ENCODE results near the gene ATXN1.

The ATXN1 gene

DNA sequence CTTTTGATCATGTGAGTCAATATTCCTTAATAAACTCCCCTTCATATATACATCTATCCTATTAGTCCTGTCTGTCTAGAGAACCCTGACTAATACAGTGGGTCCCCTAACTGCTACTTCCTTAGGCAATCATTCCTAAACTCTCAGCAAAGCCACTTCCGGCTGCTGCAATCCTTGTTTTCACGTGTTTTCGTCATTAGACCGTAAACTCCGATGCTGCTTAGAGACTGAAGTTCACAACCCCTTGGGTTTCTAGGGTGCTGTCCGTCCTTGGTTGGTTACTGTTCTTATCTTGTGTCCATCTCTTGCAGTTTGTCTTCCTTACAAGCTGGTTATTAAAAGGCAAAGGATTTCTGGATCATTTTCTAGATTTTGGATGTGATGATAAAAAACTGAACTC is 416.5 kb downstream of the ATXN1 start:
- no peak overlapping the region for H3K27ac ChIP-seq (ENCODE audit: low read length)
- H3K4me3 ChIP-seq (ENCODE audit: low read depth in 1 of 2, low read length in 2 of 2): no peak overlapping the region
- peaks cover 4 to 6% of the 10 kb centered on the region in 2 donors for H3K4me1 ChIP-seq (ENCODE audit: control insufficient read depth in 1 of 2, insufficient read depth in 2 of 2, low read length in 2 of 2)
- no peaks in the 10 kb centered on the region for H3K27me3 ChIP-seq (ENCODE audit: low read depth, low read length)
- no peaks in the 10 kb centered on the region for H3K36me3 ChIP-seq (ENCODE audit: control insufficient read depth in 1 of 2, insufficient read depth in 2 of 2, low read length in 2 of 2)
- H3K9me3 ChIP-seq (ENCODE audit: control insufficient read depth in 1 of 2, low read length in 2 of 2): no peaks in the 10 kb centered on the region

DNA sequence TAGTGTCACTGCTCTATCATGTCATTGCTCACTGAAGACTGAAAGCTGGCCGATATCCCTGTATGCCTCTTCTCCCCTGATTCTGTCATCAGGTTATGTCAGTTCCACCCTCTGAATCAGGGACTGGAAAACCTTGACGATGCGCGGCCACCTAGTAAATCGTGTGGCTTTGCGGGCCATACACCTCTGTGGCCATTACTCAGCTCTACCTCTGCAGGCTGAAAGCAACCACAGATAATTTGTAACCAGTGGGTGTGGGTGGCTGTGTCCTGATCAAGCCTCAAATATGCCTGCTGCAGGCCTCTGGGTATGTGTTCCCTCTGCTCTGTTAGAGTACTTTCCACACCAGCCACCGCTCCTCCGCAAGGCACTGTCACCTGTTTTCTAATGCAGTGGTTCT is 417.7 kb downstream of the ATXN1 start:
- Histone ChIP-seq H3K4me1 (ENCODE audit: control insufficient read depth in 1 of 2, insufficient read depth in 2 of 2, low read length in 2 of 2) (peaks cover 9 to 14% of the 10 kb centered on the region in 2 donors), H3K36me3 (ENCODE audit: control insufficient read depth in 1 of 2, insufficient read depth in 2 of 2, low read length in 2 of 2) (no peaks in the 10 kb centered on the region), H3K27me3 (ENCODE audit: low read depth, low read length) (no peaks in the 10 kb centered on the region), H3K27ac (ENCODE audit: low read length) (no peak overlapping the region), H3K9me3 (ENCODE audit: control insufficient read depth in 1 of 2, low read length in 2 of 2) (no peaks in the 10 kb centered on the region), H3K4me3 (ENCODE audit: low read depth in 1 of 2, low read length in 2 of 2) (no peak overlapping the region)

DNA sequence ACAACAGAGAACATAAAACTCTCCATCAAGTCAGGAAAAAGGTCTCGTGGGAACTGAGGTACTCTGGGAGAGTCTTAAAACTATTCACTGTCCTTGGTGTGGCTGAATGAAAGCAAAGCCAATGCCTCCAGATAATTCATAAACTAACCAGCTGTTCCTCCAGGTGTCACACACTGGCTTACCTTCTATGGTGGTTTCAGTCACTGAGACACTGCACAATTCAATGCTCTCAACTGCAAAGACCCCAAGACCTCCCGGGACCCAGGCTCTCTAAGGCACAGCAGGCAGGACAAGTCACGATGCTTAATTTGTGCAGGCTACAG is 422.0 kb downstream of the ATXN1 start:
- Histone ChIP-seq H3K9me3 (ENCODE audit: control insufficient read depth in 1 of 2, low read length in 2 of 2) (no peaks in the 10 kb centered on the region), H3K27me3 (ENCODE audit: low read depth, low read length) (no peaks in the 10 kb centered on the region), H3K27ac (ENCODE audit: low read length) (no peak overlapping the region), H3K4me1 (ENCODE audit: control insufficient read depth in 1 of 2, insufficient read depth in 2 of 2, low read length in 2 of 2) (peaks cover 13 to 33% of the 10 kb centered on the region in 2 donors), H3K4me3 (ENCODE audit: low read depth in 1 of 2, low read length in 2 of 2) (no peak overlapping the region), H3K36me3 (ENCODE audit: control insufficient read depth in 1 of 2, insufficient read depth in 2 of 2, low read length in 2 of 2) (no peaks in the 10 kb centered on the region)

DNA sequence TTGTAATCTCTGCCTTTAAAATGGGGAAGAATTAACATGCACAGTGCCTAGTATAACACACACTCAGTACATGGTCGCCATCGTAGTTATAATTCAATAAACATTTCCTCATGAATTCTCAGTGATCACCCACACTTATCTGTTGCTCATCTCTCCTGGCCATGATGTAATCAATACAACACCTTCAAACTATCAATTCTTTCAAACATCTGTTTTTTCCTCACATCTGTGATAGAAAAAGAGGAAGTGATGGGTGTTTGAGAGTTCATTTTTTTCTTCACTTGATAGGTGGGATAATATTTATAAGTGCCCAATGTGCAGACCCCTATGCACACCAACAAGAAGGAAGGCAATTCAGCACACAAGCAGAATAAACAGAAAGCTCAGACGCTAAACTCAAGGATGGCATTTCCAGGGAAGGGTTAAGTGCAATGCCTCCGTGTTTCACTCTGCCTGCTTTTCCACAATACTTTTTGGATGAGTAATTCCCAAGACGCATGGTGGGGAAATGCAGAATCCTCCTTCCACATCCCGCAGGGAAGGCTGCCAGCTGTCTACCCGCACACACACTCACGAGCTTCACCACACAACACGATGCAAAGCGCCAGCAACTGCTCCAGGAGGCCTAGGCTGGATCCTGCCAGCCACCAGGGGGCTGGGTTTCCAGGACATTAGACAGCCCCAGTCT is 422.5 kb downstream of the ATXN1 start:
- H3K27ac ChIP-seq (ENCODE audit: low read length): no peak overlapping the region
- no peaks in the 10 kb centered on the region for H3K9me3 ChIP-seq (ENCODE audit: control insufficient read depth in 1 of 2, low read length in 2 of 2)
- no peaks in the 10 kb centered on the region for H3K27me3 ChIP-seq (ENCODE audit: low read depth, low read length)
- no peak overlapping the region for H3K4me3 ChIP-seq (ENCODE audit: low read depth in 1 of 2, low read length in 2 of 2)
- H3K36me3 ChIP-seq (ENCODE audit: control insufficient read depth in 1 of 2, insufficient read depth in 2 of 2, low read length in 2 of 2): no peaks in the 10 kb centered on the region
- H3K4me1 ChIP-seq (ENCODE audit: control insufficient read depth in 1 of 2, insufficient read depth in 2 of 2, low read length in 2 of 2): peaks cover 13 to 33% of the 10 kb centered on the region in 2 donors

DNA sequence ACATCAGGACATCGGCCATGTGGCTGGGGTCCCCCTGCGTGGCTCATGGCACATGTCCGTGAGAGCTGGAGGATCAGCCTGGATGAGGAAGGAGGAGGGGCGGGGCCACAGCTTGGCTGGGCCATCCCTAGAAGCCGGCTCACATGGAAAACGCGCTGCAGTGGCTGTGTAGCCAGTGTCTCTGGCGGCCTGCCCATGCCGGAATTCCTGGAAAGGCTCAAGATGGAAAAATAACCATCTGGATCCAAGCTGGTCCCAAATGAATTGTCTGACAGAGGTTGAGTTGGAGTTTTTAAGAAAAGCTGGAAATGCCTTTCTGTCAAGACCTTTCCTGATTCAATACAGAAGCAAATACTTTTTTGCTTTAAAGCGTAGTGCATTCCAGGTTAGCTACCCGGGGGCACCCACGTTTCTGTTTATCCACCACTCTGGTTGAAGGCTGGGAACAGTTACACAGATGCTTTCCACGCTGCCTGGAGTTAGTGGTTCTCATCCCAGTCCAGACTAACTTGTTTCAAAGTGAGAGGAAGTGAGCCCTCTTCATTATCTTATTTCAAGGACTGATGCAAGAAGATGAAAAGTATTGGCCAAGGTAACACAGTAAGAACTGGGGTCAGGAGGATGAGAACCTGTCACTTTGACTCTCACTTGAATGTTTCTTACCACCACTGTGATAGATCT is 423.8 kb downstream of the ATXN1 start:
- Histone ChIP-seq H3K27ac (ENCODE audit: low read length) (no peak overlapping the region), H3K36me3 (ENCODE audit: control insufficient read depth in 1 of 2, insufficient read depth in 2 of 2, low read length in 2 of 2) (no peaks in the 10 kb centered on the region), H3K4me3 (ENCODE audit: low read depth in 1 of 2, low read length in 2 of 2) (no peak overlapping the region), H3K9me3 (ENCODE audit: control insufficient read depth in 1 of 2, low read length in 2 of 2) (no peaks in the 10 kb centered on the region), H3K27me3 (ENCODE audit: low read depth, low read length) (no peaks in the 10 kb centered on the region), H3K4me1 (ENCODE audit: control insufficient read depth in 1 of 2, insufficient read depth in 2 of 2, low read length in 2 of 2) (peaks cover 15 to 36% of the 10 kb centered on the region in 2 donors)

DNA sequence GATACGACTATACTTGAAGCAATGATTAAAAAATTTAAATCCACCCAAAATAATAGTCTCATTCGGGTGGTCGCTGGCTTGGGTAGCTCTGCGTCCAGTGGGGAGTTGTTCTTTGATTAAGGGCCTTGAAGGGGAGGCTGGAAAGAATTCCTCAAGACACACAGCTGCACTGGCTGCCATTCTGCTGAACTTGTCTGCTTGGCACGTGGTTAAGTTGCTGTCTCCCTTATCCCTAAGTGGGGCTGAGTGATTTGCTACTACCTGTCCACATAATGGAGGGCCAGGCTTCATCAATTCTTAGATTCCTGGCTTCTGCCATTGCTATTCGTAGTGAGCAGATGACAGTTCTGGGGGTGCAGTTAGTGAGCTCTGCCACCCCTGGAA is 424.4 kb downstream of the ATXN1 start:
- no peaks in the 10 kb centered on the region for H3K9me3 ChIP-seq (ENCODE audit: control insufficient read depth in 1 of 2, low read length in 2 of 2)
- no peaks in the 10 kb centered on the region for H3K27me3 ChIP-seq (ENCODE audit: low read depth, low read length)
- peaks cover 21 to 39% of the 10 kb centered on the region in 2 donors for H3K4me1 ChIP-seq (ENCODE audit: control insufficient read depth in 1 of 2, insufficient read depth in 2 of 2, low read length in 2 of 2)
- H3K27ac ChIP-seq (ENCODE audit: low read length): no peak overlapping the region
- H3K4me3 ChIP-seq (ENCODE audit: low read depth in 1 of 2, low read length in 2 of 2): no peak overlapping the region
- H3K36me3 ChIP-seq (ENCODE audit: control insufficient read depth in 1 of 2, insufficient read depth in 2 of 2, low read length in 2 of 2): no peaks in the 10 kb centered on the region

DNA sequence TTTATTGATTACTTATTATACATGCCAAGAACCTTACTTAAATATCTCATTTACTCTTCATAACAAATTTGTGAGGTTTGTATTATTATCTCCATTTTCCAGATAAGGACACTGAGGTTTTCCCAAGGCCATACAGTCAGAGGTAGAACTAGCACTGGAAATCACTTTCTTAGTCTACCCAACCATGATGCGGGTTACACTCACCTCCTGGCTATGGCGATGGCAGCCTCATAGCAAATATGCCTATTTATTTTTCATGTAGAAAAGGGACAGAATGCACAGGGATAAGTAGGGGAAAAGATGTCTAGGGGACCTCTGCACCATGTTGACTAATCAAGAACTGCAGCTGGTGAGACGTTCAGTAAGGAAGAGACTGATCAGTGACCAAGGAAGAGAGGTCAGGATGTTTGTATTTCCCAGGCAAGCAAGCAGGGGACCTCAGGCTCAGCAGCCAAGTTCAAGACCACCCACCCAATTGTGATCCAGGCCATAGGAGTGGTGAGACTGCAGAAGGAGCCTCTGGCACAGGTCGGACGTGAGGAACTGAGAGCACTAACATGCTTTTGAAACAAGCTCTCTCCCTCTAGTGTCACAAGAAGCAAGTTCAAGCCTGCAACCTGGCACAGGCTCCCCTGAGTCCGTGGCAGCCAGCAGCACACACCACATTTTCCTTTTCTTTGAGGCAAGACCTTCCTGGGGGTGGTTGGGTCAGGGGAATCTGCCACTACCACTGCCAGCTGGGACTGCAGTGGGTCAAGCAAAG is 425.0 kb downstream of the ATXN1 start:
- peaks cover 25 to 44% of the 10 kb centered on the region in 2 donors for H3K4me1 ChIP-seq (ENCODE audit: control insufficient read depth in 1 of 2, insufficient read depth in 2 of 2, low read length in 2 of 2)
- no peaks in the 10 kb centered on the region for H3K9me3 ChIP-seq (ENCODE audit: control insufficient read depth in 1 of 2, low read length in 2 of 2)
- H3K27me3 ChIP-seq (ENCODE audit: low read depth, low read length): no peaks in the 10 kb centered on the region
- no peak overlapping the region for H3K27ac ChIP-seq (ENCODE audit: low read length)
- no peaks in the 10 kb centered on the region for H3K36me3 ChIP-seq (ENCODE audit: control insufficient read depth in 1 of 2, insufficient read depth in 2 of 2, low read length in 2 of 2)
- no peak overlapping the region for H3K4me3 ChIP-seq (ENCODE audit: low read depth in 1 of 2, low read length in 2 of 2)

DNA sequence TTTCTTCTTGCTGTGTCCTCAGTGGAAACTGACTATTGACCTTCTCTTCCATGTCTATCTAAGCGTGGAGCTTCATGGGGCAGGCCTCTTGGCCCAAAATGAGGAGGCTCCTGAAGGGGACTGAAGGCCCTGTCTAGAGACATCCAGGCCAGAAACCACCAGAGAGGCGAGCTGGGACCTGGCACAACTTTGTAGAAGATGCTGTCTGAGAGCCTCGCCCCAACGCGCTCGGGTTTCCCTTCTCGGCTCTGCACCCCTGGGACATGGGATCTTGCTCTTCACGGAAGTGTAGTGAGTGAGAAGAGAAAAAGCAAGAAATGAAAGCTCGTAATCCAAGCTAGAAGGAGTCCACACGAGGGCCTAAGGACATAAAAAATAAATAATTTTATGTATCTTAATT is 426.1 kb downstream of the ATXN1 start:
- no peak overlapping the region for H3K4me3 ChIP-seq (ENCODE audit: low read depth in 1 of 2, low read length in 2 of 2)
- no peaks in the 10 kb centered on the region for H3K36me3 ChIP-seq (ENCODE audit: control insufficient read depth in 1 of 2, insufficient read depth in 2 of 2, low read length in 2 of 2)
- no peak overlapping the region for H3K27ac ChIP-seq (ENCODE audit: low read length)
- H3K27me3 ChIP-seq (ENCODE audit: low read depth, low read length): no peaks in the 10 kb centered on the region
- peaks cover 25 to 44% of the 10 kb centered on the region in 2 donors for H3K4me1 ChIP-seq (ENCODE audit: control insufficient read depth in 1 of 2, insufficient read depth in 2 of 2, low read length in 2 of 2)
- H3K9me3 ChIP-seq (ENCODE audit: control insufficient read depth in 1 of 2, low read length in 2 of 2): no peaks in the 10 kb centered on the region

DNA sequence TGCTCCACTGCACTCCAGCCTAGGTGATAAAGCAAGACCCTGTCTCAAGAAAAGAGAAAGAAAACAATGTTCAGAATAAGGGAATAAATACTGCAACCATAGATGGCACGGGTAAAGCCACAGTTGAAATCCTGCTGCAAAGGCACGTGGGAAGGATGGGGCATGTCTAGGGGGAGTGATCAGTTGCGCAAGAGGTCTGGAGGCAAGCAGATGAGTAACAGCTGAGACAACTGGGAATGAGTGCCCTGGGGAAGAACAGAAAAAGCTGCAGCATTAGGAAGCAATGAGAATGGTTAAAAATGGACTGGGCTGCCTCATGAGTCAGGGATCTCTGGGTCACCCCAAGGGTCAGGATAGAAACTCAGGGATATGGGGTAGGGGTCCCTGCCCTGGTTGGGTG is 426.6 kb downstream of the ATXN1 start:
- H3K4me1 ChIP-seq (ENCODE audit: control insufficient read depth in 1 of 2, insufficient read depth in 2 of 2, low read length in 2 of 2): peaks cover 25 to 44% of the 10 kb centered on the region in 2 donors

DNA sequence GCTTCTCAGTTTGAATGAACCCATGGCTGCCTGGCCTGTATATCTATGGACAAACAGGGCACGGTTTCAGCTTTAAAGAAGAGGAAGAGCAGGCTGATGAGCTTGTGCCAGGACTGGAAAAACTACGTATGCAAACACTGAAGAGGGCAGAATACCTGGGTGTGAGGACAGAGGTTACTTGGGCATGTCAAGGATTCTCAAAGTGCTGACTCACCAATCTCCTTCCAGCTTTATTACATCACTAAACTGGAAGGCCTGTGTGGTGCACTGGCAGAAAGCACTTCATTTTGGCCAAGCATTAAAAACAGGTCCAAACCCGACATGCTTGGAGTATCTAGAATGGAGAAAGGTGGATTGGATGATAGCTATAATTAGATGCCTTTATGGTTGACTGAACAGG is 427.7 kb downstream of the ATXN1 start:
- Histone ChIP-seq H3K36me3 (ENCODE audit: control insufficient read depth in 1 of 2, insufficient read depth in 2 of 2, low read length in 2 of 2) (no peaks in the 10 kb centered on the region), H3K27ac (ENCODE audit: low read length) (no peak overlapping the region), H3K9me3 (ENCODE audit: control insufficient read depth in 1 of 2, low read length in 2 of 2) (no peaks in the 10 kb centered on the region), H3K4me1 (ENCODE audit: control insufficient read depth in 1 of 2, insufficient read depth in 2 of 2, low read length in 2 of 2) (peaks cover 21 to 36% of the 10 kb centered on the region in 2 donors), H3K4me3 (ENCODE audit: low read depth in 1 of 2, low read length in 2 of 2) (no peak overlapping the region), H3K27me3 (ENCODE audit: low read depth, low read length) (no peaks in the 10 kb centered on the region)

More for the DNA sequence above, 426.6 kb downstream of the ATXN1 start:
- H3K27me3 ChIP-seq (ENCODE audit: low read depth, low read length): no peaks in the 10 kb centered on the region
- H3K27ac ChIP-seq (ENCODE audit: low read length): no peak overlapping the region
- no peaks in the 10 kb centered on the region for H3K9me3 ChIP-seq (ENCODE audit: control insufficient read depth in 1 of 2, low read length in 2 of 2)
- H3K4me3 ChIP-seq (ENCODE audit: low read depth in 1 of 2, low read length in 2 of 2): no peak overlapping the region
- no peaks in the 10 kb centered on the region for H3K36me3 ChIP-seq (ENCODE audit: control insufficient read depth in 1 of 2, insufficient read depth in 2 of 2, low read length in 2 of 2)

DNA sequence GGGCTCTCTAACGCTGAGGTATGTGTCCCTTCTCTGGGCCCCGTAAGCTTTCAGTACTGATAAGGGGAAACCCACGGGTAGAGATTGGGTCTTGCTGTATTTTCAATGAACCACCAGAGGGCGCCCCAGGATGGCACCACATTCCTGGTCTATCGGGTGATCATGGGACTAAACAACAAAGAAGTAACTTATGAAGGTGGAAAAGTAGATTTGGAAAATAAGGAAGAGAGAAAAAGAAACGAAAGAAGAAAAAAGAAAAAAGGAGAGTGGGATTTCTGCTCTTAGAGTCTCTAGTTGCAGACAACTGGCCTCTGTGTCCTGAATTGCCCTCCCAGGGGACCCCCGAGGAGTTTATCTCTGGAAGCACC is 429.1 kb downstream of the ATXN1 start:
- H3K9me3 ChIP-seq (ENCODE audit: control insufficient read depth in 1 of 2, low read length in 2 of 2): no peaks in the 10 kb centered on the region
- H3K27ac ChIP-seq (ENCODE audit: low read length): no peak overlapping the region
- no peaks in the 10 kb centered on the region for H3K27me3 ChIP-seq (ENCODE audit: low read depth, low read length)
- peaks cover 0 to 11% of the 10 kb centered on the region in 2 donors for H3K36me3 ChIP-seq (ENCODE audit: control insufficient read depth in 1 of 2, insufficient read depth in 2 of 2, low read length in 2 of 2)
- no peak overlapping the region for H3K4me3 ChIP-seq (ENCODE audit: low read depth in 1 of 2, low read length in 2 of 2)
- peaks cover 18 to 26% of the 10 kb centered on the region in 2 donors for H3K4me1 ChIP-seq (ENCODE audit: control insufficient read depth in 1 of 2, insufficient read depth in 2 of 2, low read length in 2 of 2)

All from muscle layer of duodenum (tissue), 2 donors.